OCI-LY1 (cell line): Measurements from ENCODE around the gene ZSWIM3.

Experiments
- H2AFZ ChIP-seq: fragments of 200-600 bp; sonication (generic), shearing (Covaris generic); 2 replicates; pipeline ENCODE4 v1.6.0; 2014; ENCODE audit warnings: antibody characterized with exemption, mild to moderate bottlenecking, low read length
- H3F3A ChIP-seq: fragments of 200-600 bp; sonication (generic), shearing (Covaris generic); 2 replicates; pipeline ENCODE4 v1.6.0; 2014; ENCODE audit warnings: mild to moderate bottlenecking, antibody characterized with exemption, low read length, moderate library complexity; ENCODE audit not compliant: insufficient read depth
- H3K27ac ChIP-seq: fragments of 200-600 bp; sonication (generic); 2 replicates; pipeline ENCODE4 v1.5.1; 2014; ENCODE audit warnings: low read length, mixed run types, mild to moderate bottlenecking, low read depth; ENCODE audit not compliant: poor library complexity, severe bottlenecking
- H3K27me3 ChIP-seq: fragments of 200-600 bp; sonication (generic); 2 replicates; pipeline ENCODE4 v1.6.0; 2014; ENCODE audit warnings: antibody characterized with exemption, mild to moderate bottlenecking, low read length, moderate library complexity; ENCODE audit not compliant: insufficient read depth
- H3K36me3 ChIP-seq: fragments of 200-600 bp; sonication (generic); 2 replicates; pipeline ENCODE4 v1.6.1; 2014; ENCODE audit warnings: mild to moderate bottlenecking, antibody characterized with exemption, low read length, moderate library complexity, mixed read lengths; ENCODE audit not compliant: insufficient read depth
- H3K4me1 ChIP-seq: fragments of 200-600 bp; sonication (generic); 2 replicates; pipeline ENCODE4 v1.5.1; 2014; ENCODE audit warnings: mild to moderate bottlenecking, low read length, moderate library complexity; ENCODE audit not compliant: insufficient read depth, severe bottlenecking
- H3K4me2 ChIP-seq: fragments of 200-600 bp; sonication (generic), shearing (Covaris generic); 2 replicates; pipeline ENCODE4 v1.6.1; 2014; ENCODE audit warnings: low read length
- H3K4me3 ChIP-seq: fragments of 200-600 bp; sonication (generic); 2 replicates; pipeline ENCODE4 v1.5.1; 2014; ENCODE audit warnings: low read length, low read depth, mild to moderate bottlenecking, mixed read lengths; ENCODE audit not compliant: poor library complexity, severe bottlenecking
- H3K79me2 ChIP-seq: fragments of 200-600 bp; shearing (Covaris generic); 2 replicates; pipeline ENCODE4 v1.6.1; 2016; ENCODE audit warnings: mixed run types, low read length, mixed read lengths; ENCODE audit not compliant: insufficient read depth
- H3K9ac ChIP-seq: fragments of 200-600 bp; sonication (generic), shearing (Covaris generic); 2 replicates; pipeline ENCODE4 v1.6.1; 2014; ENCODE audit warnings: mild to moderate bottlenecking, low read length, mixed read lengths
- H3K9me2 ChIP-seq: fragments of 200-600 bp; sonication (generic), shearing (Covaris generic); 2 replicates; pipeline ENCODE4 v1.6.1; 2014; ENCODE audit warnings: low read depth, mild to moderate bottlenecking, low read length, mixed read lengths
- H3K9me3 ChIP-seq: fragments of 200-600 bp; shearing (Covaris generic); 2 replicates; pipeline ENCODE4 v1.6.1; 2014; ENCODE audit warnings: low read length, mixed read lengths
- H4K20me1 ChIP-seq: fragments of 200-600 bp; sonication (generic), shearing (Covaris generic); 2 replicates; pipeline ENCODE4 v1.6.0; 2016; ENCODE audit warnings: mild to moderate bottlenecking, low read length; ENCODE audit not compliant: insufficient read depth
- CTCF ChIP-seq: fragments of 200-600 bp; sonication (generic), shearing (Covaris generic); IDR thresholded peaks from 2 replicates; pipeline ENCODE4 v1.5.1; 2017; ENCODE audit warnings: mild to moderate bottlenecking, antibody characterized with exemption, low read length, moderate library complexity, mixed read lengths
- EZH2 ChIP-seq: fragments of 200-600 bp; sonication (generic), shearing (Covaris generic); IDR thresholded peaks from 2 replicates; pipeline ENCODE4 v1.8.0; 2017; ENCODE audit warnings: borderline replicate concordance, mixed run types, mild to moderate bottlenecking, antibody characterized with exemption, low read length, moderate library complexity, mixed read lengths

The ZSWIM3 gene

GRCh38 chr20:45835329-45835765, 22.1 kb upstream of the ZSWIM3 start:
- TF ChIP-seq CTCF (no peak), EZH2 (no peak)
- no peak overlapping the region for H3K9ac ChIP-seq
- H4K20me1 ChIP-seq = no peaks in the 10 kb centered on the region
- no peaks in the 10 kb centered on the region for H3K9me3 ChIP-seq
- peaks cover 9% of the 10 kb centered on the region; the same call in 1 of the 2 replicates for H3K27me3 ChIP-seq
- no peaks in the 10 kb centered on the region for H3K9me2 ChIP-seq
- no peaks in the 10 kb centered on the region for H3F3A ChIP-seq
- H3K27ac ChIP-seq = no peak overlapping the region
- H2AFZ ChIP-seq = no peak overlapping the region
- H3K4me1 ChIP-seq = peaks cover 13% of the 10 kb centered on the region
- H3K4me2 ChIP-seq = no peak overlapping the region
- H3K36me3 ChIP-seq = no peaks in the 10 kb centered on the region
- H3K4me3 ChIP-seq = no peak overlapping the region
- no peaks in the 10 kb centered on the region for H3K79me2 ChIP-seq

- Histone ChIP-seq H3K9ac (no peak overlapping the region), H2AFZ (no peak overlapping the region), H3K4me1 (peaks cover 13% of the 10 kb centered on the region), H3K9me2 (no peaks in the 10 kb centered on the region), H3K27me3 (peaks cover 9% of the 10 kb centered on the region; the same call in 1 of the 2 replicates), H3K36me3 (no peaks in the 10 kb centered on the region), H3K4me3 (no peak overlapping the region), H3K79me2 (no peaks in the 10 kb centered on the region), H3K4me2 (no peak overlapping the region), H4K20me1 (no peaks in the 10 kb centered on the region), H3K9me3 (no peaks in the 10 kb centered on the region), H3F3A (no peaks in the 10 kb centered on the region), H3K27ac (no peak overlapping the region)
- TF ChIP-seq CTCF (no peak), EZH2 (no peak)
These were observed 21.6 kb upstream of the ZSWIM3 start for GRCh38 chr20:45835825-45836224.

- TF ChIP-seq EZH2 (no peak), CTCF (no peak)
- H3K9me3 ChIP-seq = no peaks in the 10 kb centered on the region
- no peaks in the 10 kb centered on the region for H3K9me2 ChIP-seq
- H3K79me2 ChIP-seq = no peaks in the 10 kb centered on the region
- H3K4me1 ChIP-seq = peaks cover 13% of the 10 kb centered on the region
- H3K27me3 ChIP-seq = peaks cover 9% of the 10 kb centered on the region; the same call in 1 of the 2 replicates
- no peak overlapping the region for H3K4me3 ChIP-seq
- H3K9ac ChIP-seq = no peak overlapping the region
- H3F3A ChIP-seq = no peaks in the 10 kb centered on the region
- H3K36me3 ChIP-seq = no peaks in the 10 kb centered on the region
- H3K27ac ChIP-seq = no peak overlapping the region
- H2AFZ ChIP-seq = no peak overlapping the region
- H3K4me2 ChIP-seq = no peak overlapping the region
- no peaks in the 10 kb centered on the region for H4K20me1 ChIP-seq
These were observed 20.6 kb upstream of the ZSWIM3 start for GRCh38 chr20:45836841-45837240.
